ENCODE measurements around the gene CKMT1B. TPM values are rescaled to one million over a fixed set of nuclear protein-coding genes. Genes with fewer than 3 reads are reported as not detected.

The CKMT1B gene
- 3.1 to 4.2 TPM (median 3.8 TPM) in 5 replicates for total RNA-seq (2022; extraction: Qiagen RNA extraction)

DNA sequence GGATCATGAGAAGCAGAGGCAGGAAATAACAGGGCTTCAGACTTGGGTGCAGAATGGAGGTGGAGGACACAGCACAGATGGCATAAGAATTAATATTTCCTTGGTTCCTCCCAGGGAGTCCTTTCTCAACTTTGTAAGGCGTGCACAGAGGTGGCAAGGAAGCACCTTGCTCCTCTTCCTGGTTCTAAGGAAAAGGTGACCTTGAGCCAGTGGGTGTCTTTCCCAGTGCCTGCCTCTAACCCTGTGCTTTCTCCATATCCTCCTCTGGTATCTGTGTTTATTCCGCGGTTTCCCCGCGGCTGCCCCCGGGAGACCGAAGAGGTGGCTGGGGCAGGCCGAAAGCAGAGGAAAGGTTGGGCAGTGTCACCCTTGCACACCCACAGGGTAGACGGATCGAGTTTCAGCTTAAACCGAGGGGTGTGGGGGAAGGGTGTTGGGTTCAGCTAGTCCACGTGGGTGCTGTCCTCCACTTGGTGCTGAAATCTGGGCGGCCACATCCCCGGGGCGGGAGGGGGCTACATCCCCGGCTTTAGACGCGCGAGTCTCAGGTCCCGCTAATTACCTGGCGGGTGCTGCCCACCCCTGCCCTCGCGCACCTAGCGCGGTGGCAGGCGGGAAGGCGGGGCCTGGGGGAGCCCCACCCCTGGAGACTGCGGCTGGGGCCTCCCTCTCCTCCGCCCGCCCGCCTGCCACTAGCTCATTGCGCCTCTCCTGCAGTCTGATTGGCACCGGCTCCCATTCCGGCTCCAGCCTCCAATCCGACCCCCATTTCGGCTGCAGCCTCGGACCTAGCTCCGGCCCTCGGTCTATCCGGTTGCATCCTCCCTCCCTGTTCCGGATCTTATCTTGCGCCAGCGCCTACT lies at the start of gene CKMT1B:
CKMT1B (plus strand) TSS at position 700 of the 863 bp plus-strand sequence. CDS start 192 bp downstream, outside the sequence.

GRCh38 chr15:43589778-43590466 lies 3.9 kb upstream of the CKMT1B start, which contains the start of gene PPIP5K1:
Gene PPIP5K1 (minus strand): TSS chr15:43590208. CDS start chr15:43584504, 5,704 bp downstream.

DNA sequence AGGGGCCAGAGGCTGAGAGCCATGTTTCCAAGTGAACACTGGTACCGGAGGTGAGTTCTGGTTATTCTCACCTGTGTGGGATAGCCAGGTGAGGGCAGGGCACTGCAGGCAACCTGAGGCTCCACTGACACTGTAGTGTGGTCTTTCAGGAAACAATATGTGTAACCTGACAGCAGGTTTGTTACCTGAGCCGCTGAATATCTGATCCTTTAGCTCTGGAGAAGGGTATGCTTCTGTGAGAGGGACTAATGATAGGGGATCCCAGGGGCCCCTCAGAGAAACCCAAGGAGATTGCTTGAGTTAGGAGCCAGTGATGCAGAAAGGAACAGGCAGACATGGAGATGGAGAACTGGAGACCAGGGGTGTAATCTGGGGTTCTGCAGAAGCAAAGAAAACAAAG lies 24.9 kb downstream of the CKMT1B start, which contains the start of gene STRC:
STRC (minus strand) TSS at position 101 of the 400 bp plus-strand sequence; CDS start at position 23, 78 bp downstream.

Other genes with a start within 250 kb of the CKMT1B start
- gene ZSCAN29, start 223.0 kb upstream of the CKMT1B start, total RNA-seq (2022; extraction: Qiagen RNA extraction), result 8.5 to 11.0 TPM (median 9.8 TPM) in 5 replicates
- gene TUBGCP4, start 222.9 kb upstream of the CKMT1B start, total RNA-seq (2022; extraction: Qiagen RNA extraction), result 4.1 to 7.4 TPM (median 6.2 TPM) in 5 replicates
- 16.0 to 21.6 TPM (median 20.2 TPM) in 5 replicates for gene TP53BP1, start 100.9 kb upstream of the CKMT1B start, total RNA-seq (2022; extraction: Qiagen RNA extraction)
- gene MAP1A, start 76.4 kb upstream of the CKMT1B start, total RNA-seq (2022; extraction: Qiagen RNA extraction), result 0.69 to 0.88 TPM (median 0.76 TPM) in 5 replicates
- gene PPIP5K1, start 3.8 kb upstream of the CKMT1B start, total RNA-seq (2022; extraction: Qiagen RNA extraction), result 5.5 to 7.9 TPM (median 6.6 TPM) in 5 replicates
- 0.06 to 0.16 TPM (median 0.07 TPM) in 3 of 5 replicates, not detected in the others for gene STRC, start 24.8 kb downstream of the CKMT1B start, total RNA-seq (2022; extraction: Qiagen RNA extraction)
- 0.49 to 1.8 TPM (median 0.81 TPM) in 5 replicates for gene CATSPER2, start 54.8 kb downstream of the CKMT1B start, total RNA-seq (2022; extraction: Qiagen RNA extraction)
- gene CKMT1A, start 99.8 kb downstream of the CKMT1B start, total RNA-seq (2022; extraction: Qiagen RNA extraction), result 2.5 to 4.1 TPM (median 2.7 TPM) in 5 replicates
- gene PDIA3, start 152.4 kb downstream of the CKMT1B start, total RNA-seq (2022; extraction: Qiagen RNA extraction), result 286 to 370 TPM (median 345 TPM) in 5 replicates
- gene ELL3, start 182.9 kb downstream of the CKMT1B start, total RNA-seq (2022; extraction: Qiagen RNA extraction), result 1.3 to 2.5 TPM (median 1.8 TPM) in 5 replicates
- 459 to 728 TPM (median 704 TPM) in 5 replicates for gene SERF2, start 198.3 kb downstream of the CKMT1B start, total RNA-seq (2022; extraction: Qiagen RNA extraction)
- gene SERINC4, start 206.2 kb downstream of the CKMT1B start, total RNA-seq (2022; extraction: Qiagen RNA extraction), result 0.05 to 0.12 TPM (median 0.06 TPM) in 4 of 5 replicates, not detected in the other
- 3.3 to 6.1 TPM (median 4.5 TPM) in 5 replicates for gene HYPK, start 206.6 kb downstream of the CKMT1B start, total RNA-seq (2022; extraction: Qiagen RNA extraction)
- gene MFAP1, start 230.7 kb downstream of the CKMT1B start, total RNA-seq (2022; extraction: Qiagen RNA extraction), result 24.1 to 35.2 TPM (median 25.4 TPM) in 5 replicates
- gene WDR76, start 233.0 kb downstream of the CKMT1B start, total RNA-seq (2022; extraction: Qiagen RNA extraction), result 11.5 to 14.3 TPM (median 12.0 TPM) in 5 replicates